Gastroesophageal sphincter (tissue), 4 donors: ENCODE measurements around the gene NIPAL4. TPM values are rescaled to one million over a fixed set of nuclear protein-coding genes. Genes with fewer than 3 reads are reported as not detected.

ENCODE experiments used
- ATAC-seq: fragments of 150-250 bp; one replicate; pipeline ENCODE4 v1.9.1; 2016; ENCODE audit warnings: mild to moderate bottlenecking, moderate library complexity
- H3K27ac ChIP-seq, 4 donors: fragments of 200-600 bp; sonication (generic) in 3 of 4; 1 replicate in 3 of 4; 2 replicates in 1 of 4; pipeline ENCODE4 v1.5.1; 2016 to 2019
- H3K27me3 ChIP-seq: fragments of 200-600 bp; sonication (generic); one replicate; pipeline ENCODE4 v1.5.1; 2019
- H3K36me3 ChIP-seq, 2 donors: fragments of 200-600 bp; sonication (generic); one replicate each; pipeline ENCODE4 v1.5.1; 2019; ENCODE audit warnings: control low read depth in 1 of 2
- H3K4me1 ChIP-seq, 3 donors: fragments of 200-600 bp; sonication (generic); 1 replicate in 2 of 3; 2 replicates in 1 of 3; pipeline ENCODE4 v1.5.1; 2016 to 2019; ENCODE audit warnings: control low read depth in 2 of 3
- H3K4me3 ChIP-seq, 2 donors: fragments of 200-600 bp; sonication (generic); one replicate each; pipeline ENCODE4 v1.5.1; 2019; ENCODE audit warnings: mild to moderate bottlenecking in 1 of 2, moderate library complexity in 1 of 2
- H3K9me3 ChIP-seq, 3 donors: fragments of 200-600 bp; sonication (generic); one replicate each; pipeline ENCODE4 v1.5.1; 2017 to 2019; ENCODE audit warnings: control low read depth in 2 of 3
- EP300 ChIP-seq: sonication (generic); formaldehyde crosslinking; IDR thresholded peaks from one replicate; pipeline ENCODE4 v1.6.1; 2017; ENCODE audit warnings: antibody characterized with exemption, mild to moderate bottlenecking
- POLR2A ChIP-seq, 2 donors: fragments of 450-650 bp; IDR thresholded peaks; one replicate each; pipeline ENCODE4 v1.6.1; 2017; ENCODE audit warnings: antibody characterized with exemption in 2 of 2, mild to moderate bottlenecking in 2 of 2, moderate library complexity in 1 of 2
- POLR2AphosphoS5 ChIP-seq: sonication (generic); formaldehyde crosslinking; IDR thresholded peaks from one replicate; pipeline ENCODE4 v1.6.1; 2017; ENCODE audit warnings: antibody characterized with exemption
- WGBS, 2 donors: methylation state at CpG; one replicate each; pipeline ENCODE4 v1.1.5; 2018; ENCODE audit warnings: low coverage in 1 of 2; 5-methylcytosine and 5-hydroxymethylcytosine counted together
- total RNA-seq, 4 donors: library from RNA; depleted of rRNA; stranded (reverse); fragments of >200 nt; gene quantifications; one replicate each; pipeline ENCODE4 v1.1.0, GENCODE V29; 2016
- TF ChIP-seq, protein P1 (sequence below), 4 experiments: fragments of 200-600 bp in 2 of 4; fragments of 450-650 bp in 2 of 4; sonication (generic) in 1 of 4; IDR thresholded peaks; one replicate each; pipeline ENCODE4 v1.5.1; 2017 to 2019; ENCODE audit warnings: antibody characterized with exemption in 4 of 4, mild to moderate bottlenecking in 2 of 4, moderate library complexity in 2 of 4

NIPAL4 gene
- total RNA-seq, 4 donors from 2014 or later = 1.2 to 4.8 (median 2.7) TPM

DNA sequence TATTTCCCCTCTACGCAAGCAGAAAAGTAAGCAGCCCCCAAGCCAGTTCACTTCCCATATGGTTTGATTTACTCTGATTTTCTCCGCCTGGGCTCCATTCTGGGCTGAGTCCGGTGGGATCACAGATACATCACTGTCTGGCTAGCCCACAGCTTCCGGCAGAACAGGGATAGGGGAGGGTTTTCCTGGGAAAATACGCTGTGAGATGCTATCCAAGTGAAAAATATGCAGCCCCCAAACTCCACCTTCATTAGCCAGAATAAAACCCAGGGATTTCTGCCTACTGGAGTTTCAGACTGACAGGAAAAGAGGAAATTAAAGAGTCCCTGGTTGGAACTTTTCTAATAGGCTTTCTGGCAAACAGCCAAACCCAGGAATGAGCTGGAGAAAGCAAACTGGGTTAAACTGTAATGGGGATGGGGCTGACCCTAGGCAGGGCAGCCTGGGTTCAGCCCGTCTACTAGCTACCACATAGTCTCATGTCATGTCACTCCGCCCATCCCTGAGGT, 16.9 kb upstream of the NIPAL4 start:
- 39 to 59% methylated on average over 5 to 7 of the region's 7 CpGs for WGBS, 2 donors

DNA sequence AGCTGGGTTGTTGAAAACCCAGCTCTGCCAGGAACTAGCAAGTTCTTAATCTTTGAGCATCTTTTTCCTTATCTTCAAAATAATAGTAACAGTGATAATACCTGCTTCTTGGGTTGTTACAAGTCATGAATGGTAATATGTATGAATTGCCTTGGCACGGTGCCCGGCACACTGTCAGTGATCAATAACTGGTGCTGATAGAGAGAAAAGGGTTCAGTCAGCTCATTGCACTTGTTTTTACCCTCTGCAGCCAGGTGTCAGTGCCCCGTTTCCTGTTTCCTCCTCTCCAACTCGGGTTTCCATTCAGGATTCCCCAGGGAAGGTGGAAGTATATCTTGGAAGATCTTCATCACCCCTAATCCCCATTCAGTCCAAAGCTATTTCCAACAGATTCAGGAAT, 15.8 kb upstream of the NIPAL4 start:
- no peak overlapping the region for H3K27ac ChIP-seq
- peaks cover 0 to 9% (median 5%) of the 10 kb centered on the region in 3 donors for H3K4me1 ChIP-seq
- no peaks in the 10 kb centered on the region for H3K27me3 ChIP-seq
- H3K36me3 ChIP-seq = no peaks in the 10 kb centered on the region
- no peaks in the 10 kb centered on the region for H3K9me3 ChIP-seq
- TF ChIP-seq POLR2AphosphoS5 (no peak), EP300 (no peak), POLR2A (IDR thresholded peaks at IDR 0.05) (no peak)
- TF ChIP-seq, protein P1, sequence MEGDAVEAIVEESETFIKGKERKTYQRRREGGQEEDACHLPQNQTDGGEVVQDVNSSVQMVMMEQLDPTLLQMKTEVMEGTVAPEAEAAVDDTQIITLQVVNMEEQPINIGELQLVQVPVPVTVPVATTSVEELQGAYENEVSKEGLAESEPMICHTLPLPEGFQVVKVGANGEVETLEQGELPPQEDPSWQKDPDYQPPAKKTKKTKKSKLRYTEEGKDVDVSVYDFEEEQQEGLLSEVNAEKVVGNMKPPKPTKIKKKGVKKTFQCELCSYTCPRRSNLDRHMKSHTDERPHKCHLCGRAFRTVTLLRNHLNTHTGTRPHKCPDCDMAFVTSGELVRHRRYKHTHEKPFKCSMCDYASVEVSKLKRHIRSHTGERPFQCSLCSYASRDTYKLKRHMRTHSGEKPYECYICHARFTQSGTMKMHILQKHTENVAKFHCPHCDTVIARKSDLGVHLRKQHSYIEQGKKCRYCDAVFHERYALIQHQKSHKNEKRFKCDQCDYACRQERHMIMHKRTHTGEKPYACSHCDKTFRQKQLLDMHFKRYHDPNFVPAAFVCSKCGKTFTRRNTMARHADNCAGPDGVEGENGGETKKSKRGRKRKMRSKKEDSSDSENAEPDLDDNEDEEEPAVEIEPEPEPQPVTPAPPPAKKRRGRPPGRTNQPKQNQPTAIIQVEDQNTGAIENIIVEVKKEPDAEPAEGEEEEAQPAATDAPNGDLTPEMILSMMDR (IDR thresholded peaks at IDR 0.05) = no peak
- H3K4me3 ChIP-seq = no peak overlapping the region
- no peak for ATAC-seq
- WGBS, 2 donors = 68% methylated on average over 4 of the region's 4 CpGs; no CpG with 5 or more reads in 1 of the 2 donors

More for the DNA sequence above, 16.9 kb upstream of the NIPAL4 start:
- ATAC-seq = no peak
- no peaks in the 10 kb centered on the region for H3K36me3 ChIP-seq
- TF ChIP-seq EP300 (no peak), POLR2A (IDR thresholded peaks at IDR 0.05) (no peak), POLR2AphosphoS5 (no peak)
- TF ChIP-seq, protein P1 (IDR thresholded peaks at IDR 0.05) = no peak
- no peak overlapping the region for H3K4me3 ChIP-seq
- H3K9me3 ChIP-seq = no peaks in the 10 kb centered on the region
- H3K4me1 ChIP-seq = no peaks in the 10 kb centered on the region
- no peaks in the 10 kb centered on the region for H3K27me3 ChIP-seq
- no peak overlapping the region for H3K27ac ChIP-seq

DNA sequence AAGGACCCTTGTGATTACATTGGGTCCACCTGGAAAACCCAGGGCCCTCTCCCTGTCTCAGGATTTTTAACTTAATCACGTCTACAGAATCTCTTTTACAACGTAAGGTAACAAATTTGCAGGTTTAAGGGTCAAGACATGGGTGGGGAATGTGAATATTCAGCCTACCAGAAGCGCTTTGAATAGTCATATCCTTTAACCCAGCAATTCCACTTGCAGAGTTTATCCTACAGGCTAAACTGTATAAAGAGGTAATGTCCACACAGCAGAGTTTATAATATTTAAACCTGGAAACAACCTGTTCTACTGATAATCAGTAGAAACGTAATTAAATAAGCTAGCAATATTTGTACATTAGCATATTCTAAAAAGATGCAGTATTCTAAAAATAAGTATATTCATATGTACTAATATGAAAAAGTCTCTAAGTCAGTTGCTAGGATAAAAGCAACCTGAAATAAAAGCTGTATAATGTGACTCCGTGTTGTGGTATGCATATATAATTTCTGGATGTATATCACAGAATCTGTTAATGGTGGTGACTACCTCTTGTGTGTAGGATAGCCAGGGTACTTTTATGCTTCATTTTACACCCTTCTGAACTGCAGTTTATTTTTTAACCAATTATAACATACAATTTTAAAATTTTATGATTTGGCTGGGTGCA, 14.1 kb upstream of the NIPAL4 start:
- no peak overlapping the region for H3K27ac ChIP-seq
- no peak overlapping the region for H3K4me3 ChIP-seq
- H3K9me3 ChIP-seq = no peaks in the 10 kb centered on the region
- no peak for TF ChIP-seq POLR2A (IDR thresholded peaks at IDR 0.05)
- TF ChIP-seq, protein P1 (IDR thresholded peaks at IDR 0.05) = no peak
- no peak for TF ChIP-seq EP300
- TF ChIP-seq POLR2AphosphoS5 = no peak
- H3K4me1 ChIP-seq = peaks cover 7 to 21% (median 12%) of the 10 kb centered on the region in 3 donors
- H3K36me3 ChIP-seq = no peaks in the 10 kb centered on the region
- WGBS, 2 donors = 87 to 91% methylated on average over 5 of the region's 5 CpGs
- no peaks in the 10 kb centered on the region for H3K27me3 ChIP-seq
- ATAC-seq = no peak

GRCh38 chr5:157446412-157446935, 13.5 kb upstream of the NIPAL4 start:
- Histone ChIP-seq H3K4me3 (no peak overlapping the region), H3K4me1 (peaks cover 7 to 21% (median 12%) of the 10 kb centered on the region in 3 donors), H3K36me3 (no peaks in the 10 kb centered on the region), H3K9me3 (no peaks in the 10 kb centered on the region), H3K27me3 (no peaks in the 10 kb centered on the region), H3K27ac (no peak overlapping the region)
- TF ChIP-seq POLR2AphosphoS5 (no peak), POLR2A (IDR thresholded peaks at IDR 0.05) (no peak), EP300 (no peak)
- TF ChIP-seq, protein P1 (IDR thresholded peaks at IDR 0.05) = no peak
- WGBS, 2 donors = 93 to 96% methylated on average over 7 to 8 of the region's 9 CpGs
- ATAC-seq = no peak
